GM12878 (cell line): ENCODE data around the gene RASAL2. TPM values are rescaled to one million over a fixed set of nuclear protein-coding genes. Genes with fewer than 3 reads are reported as not detected.

ENCODE experiments used
- ATAC-seq: fragments of 200-7000 bp; cut with Tn5 transposase; 3 replicates; pipeline ENCODE4 v1.9.1; 2020; ENCODE audit warnings: mild to moderate bottlenecking, moderate library complexity
- BruUV-seq: library from RNA; stranded (reverse); fragments of 400-500 nt; replicated peaks from 2 replicates; lab custom pipeline; 2021; lab: Mats Ljungman, UMichigan
- CTCF ChIA-PET: fragments of 300-600 bp; sonication (Branson Sonifier 250); formaldehyde crosslinking; extraction: SDS; loops from one replicate; lab custom pipeline; 2021; ENCODE audit warnings: inconsistent platforms; lab: Yijun Ruan, JAX
- POLR2A ChIA-PET: fragments of 350-600 bp; formaldehyde crosslinking; extraction: SDS; loops from one replicate; lab custom pipeline; 2021; ENCODE audit warnings: inconsistent platforms; lab: Charles Lee
- RAD21 ChIA-PET: fragments of 300-600 bp; sonication (Branson Sonifier 250); formaldehyde crosslinking; loops from one replicate; lab custom pipeline; 2023; ENCODE audit warnings: antibody characterized with exemption; ENCODE audit not compliant: unreplicated experiment; lab: Charles Lee
- SMC1A ChIA-PET: fragments of 300-600 bp; sonication (Branson Sonifier 250); formaldehyde crosslinking; loops from one replicate; lab custom pipeline; 2023; ENCODE audit not compliant: unreplicated experiment, uncharacterized antibody; lab: Charles Lee
- DNase-seq: peaks from one replicate; pipeline ENCODE4 v3.0.0-alpha.2; 2011; ENCODE audit warnings: low read depth, low spot score
- FAIRE-seq: peaks from 3 replicates; lab custom pipeline; 2011; peaks lifted over from hg19 to GRCh38; lab: Jason Lieb, UNC
- H2AFZ ChIP-seq: 2 replicates; pipeline ENCODE4 v1.6.0; 2011; ENCODE audit warnings: low read depth, low read length, control low read depth; ENCODE audit not compliant: control insufficient read depth
- H3K27ac ChIP-seq: 2 replicates; pipeline ENCODE4 v1.5.1; 2011; ENCODE audit warnings: control low read depth; ENCODE audit not compliant: control insufficient read depth, insufficient read depth
- H3K27me3 ChIP-seq, 2 experiments: replicated peaks in 1 of 2; 2 replicates each; pipeline versions ENCODE4 v1.6.0 to v1.6.1; 2011; ENCODE audit warnings: low read length in 1 of 2; ENCODE audit not compliant: control insufficient read depth in 2 of 2, insufficient read depth in 2 of 2
- H3K36me3 ChIP-seq, 2 experiments: 2 replicates each; pipeline ENCODE4 v1.5.1; 2011; ENCODE audit warnings: low read length in 1 of 2; ENCODE audit not compliant: control insufficient read depth in 2 of 2, insufficient read depth in 2 of 2
- H3K4me1 ChIP-seq: 2 replicates; pipeline ENCODE4 v1.6.1; 2011; ENCODE audit warnings: mild to moderate bottlenecking, low read length, moderate library complexity, mixed read lengths; ENCODE audit not compliant: control insufficient read depth, insufficient read depth
- H3K4me2 ChIP-seq: 2 replicates; pipeline ENCODE4 v1.6.0; 2011; ENCODE audit warnings: control low read depth; ENCODE audit not compliant: control insufficient read depth, insufficient read depth
- H3K4me3 ChIP-seq: fragments of 200-600 bp; sonication (generic); 2 replicates; pipeline ENCODE4 v1.5.1; 2016
- H3K79me2 ChIP-seq: 2 replicates; pipeline ENCODE4 v1.6.0; 2011; ENCODE audit warnings: low read length; ENCODE audit not compliant: control insufficient read depth, insufficient read depth
- H3K9ac ChIP-seq: 2 replicates; pipeline ENCODE4 v1.8.0; 2011; ENCODE audit warnings: low read length, control low read depth, mixed read lengths; ENCODE audit not compliant: control insufficient read depth, insufficient read depth
- H3K9me3 ChIP-seq: replicated peaks from 3 replicates; pipeline ENCODE4 v1.5.1; 2011; ENCODE audit warnings: mild to moderate bottlenecking, low read length; ENCODE audit not compliant: control insufficient read depth, insufficient read depth
- H4K20me1 ChIP-seq: 2 replicates; pipeline ENCODE4 v1.6.0; 2011; ENCODE audit not compliant: control insufficient read depth, insufficient read depth
- CEBPB ChIP-seq, 2 experiments: fragments of 150-350 bp in 1 of 2; IDR thresholded peaks; 2 replicates each; pipeline ENCODE4 v1.6.1; 2012 to 2014; ENCODE audit warnings: low read depth in 2 of 2, low read length in 2 of 2, borderline replicate concordance in 1 of 2, inconsistent platforms in 1 of 2
- CTCF ChIP-seq, 3 experiments: IDR thresholded peaks in 2 of 3; conservative IDR thresholded peaks in 1 of 3; 2 replicates each; pipeline ENCODE4 v1.5.1; 2011; ENCODE audit warnings: low read depth in 3 of 3, low read length in 3 of 3, mild to moderate bottlenecking in 3 of 3, control low read depth in 2 of 3, moderate library complexity in 2 of 3, inconsistent platforms in 1 of 3, mixed read lengths in 1 of 3; ENCODE audit not compliant: control insufficient read depth in 2 of 3, insufficient read depth in 1 of 3; ENCODE audit errors: extremely low read depth in 1 of 3
- PBX3 ChIP-seq: IDR thresholded peaks from 2 replicates; pipeline ENCODE4 v1.6.1; 2011; ENCODE audit warnings: mild to moderate bottlenecking, low read depth, low read length, moderate library complexity; ENCODE audit not compliant: insufficient replicate concordance
- SMC3 ChIP-seq: IDR thresholded peaks from 2 replicates; pipeline ENCODE4 v1.6.1; 2011; ENCODE audit warnings: low read length, improper control_type of control experiment, borderline replicate concordance
- WGBS: methylation state at CpG from one replicate; pipeline ENCODE4 v1.1.6; 2016; ENCODE audit warnings: low lambda C conversion rate; ENCODE audit not compliant: insufficient replicate concordance, insufficient coverage; ENCODE audit errors: missing lambda C conversion rate; 5-methylcytosine and 5-hydroxymethylcytosine counted together
- in situ Hi-C: fragments of 300-500 bp; cut with MboI; formaldehyde crosslinking; loops from 9 replicates; pipeline ENCODE4 v1.14.3; 2018; ENCODE audit warnings: mixed read lengths
- intact Hi-C: fragments of 100-400 bp; cut with micrococcal nuclease; formaldehyde crosslinking; loops from one replicate; pipeline ENCODE4 v1.14.2; 2022; ENCODE audit not compliant: unreplicated experiment
- polyA plus RNA-seq, 11 experiments: library from polyadenylated mRNA; depleted of rRNA in 4 of 11; unstranded in 6 of 11; stranded (reverse) in 5 of 11; fragments of >200 nt; fragmentation: Nextera tagmentation in 4 of 11; fragmentation: Illumina TruSeq in 1 of 11; extraction: Ambion mirVana in 4 of 11; extraction: Trizol in 1 of 11; gene quantifications; 1 replicate in 1 of 11; 2 replicates in 10 of 11; pipeline versions ENCODE4 v1.2.1 to v1.2.3, GENCODE V29; 2011 to 2016; ENCODE audit warnings: inconsistent platforms in 2 of 11, missing spikeins in 2 of 11, low read depth in 1 of 11
- total RNA-seq, 4 experiments: library from RNA; depleted of rRNA in 3 of 4; stranded (reverse); fragments of >200 nt in 3 of 4; fragmentation: Illumina TruSeq in 1 of 4; extraction: Trizol in 1 of 4; gene quantifications; 2 replicates each; pipeline versions ENCODE4 v1.2.1 to v1.2.3, GENCODE V29; 2013 to 2021

Gene RASAL2
- total and polyA plus RNA-seq, 10 of the 15 experiments (the other 5 are each of a cell fraction or from before 2014, with no cell fraction given): 0.02 to 6.9 (median 0.17) TPM; not detected in 1

- intact Hi-C loops: no loop called here
- DNase-seq (no peak), FAIRE-seq (no peak), ATAC-seq (no peak)
- RAD21 ChIA-PET: interaction anchor here (1.3 to 3.2 kb wide), 3 partner anchors 140 to 189 kb away, joined by 4 to 19 read pairs (median 8); no protein-coding TSS in a partner anchor
- Histone ChIP-seq H3K36me3 (no peaks in the 10 kb centered on the region), H4K20me1 (no peaks in the 10 kb centered on the region), H3K4me3 (no peak overlapping the region), H3K9ac (no peak overlapping the region), H3K27ac (no peak overlapping the region), H3K9me3 (no peaks in the 10 kb centered on the region), H2AFZ (no peak overlapping the region), H3K4me2 (no peak overlapping the region), H3K79me2 (no peaks in the 10 kb centered on the region), H3K27me3 (no peaks in the 10 kb centered on the region), H3K4me1 (no peaks in the 10 kb centered on the region)
- TF ChIP-seq SMC3: no peak
- no peak for TF ChIP-seq CEBPB (IDR thresholded peaks at IDR 0.05; ENCODE audit: borderline replicate concordance in 1 of 2, low read depth in 2 of 2, low read length in 2 of 2)
- TF ChIP-seq PBX3: no peak
- peak in 1 of 3 experiments; percentile 26; a peak in 2 of 6 replicates for TF ChIP-seq CTCF (IDR thresholded peaks at IDR 0.05 in 2 of 3, conservative IDR thresholded peaks at IDR 0.05 in 1 of 3; ENCODE audit: control insufficient read depth in 2 of 3, extremely low read depth in 1 of 3, insufficient read depth in 1 of 3, low read depth in 3 of 3, low read length in 3 of 3)
- BruUV-seq: no TSS peak
- WGBS: 50% methylated on average over 11 of the region's 11 CpGs
- CTCF ChIA-PET: interaction anchor here (0.8 to 11.2 kb wide), 21 partner anchors 11 to 503 kb away, joined by 3 to 187 read pairs (median 6); no protein-coding TSS in a partner anchor
- in situ Hi-C loops: loop anchor here (5.0 kb wide), 1 partner anchor 188 kb away; no protein-coding TSS in a partner anchor
- POLR2A ChIA-PET: no interaction called here
- SMC1A ChIA-PET: interaction anchor here (1.1 to 7.4 kb wide), 5 partner anchors 125 to 200 kb away, joined by 3 to 73 read pairs (median 12); no protein-coding TSS in a partner anchor
These were observed 406.3 kb downstream of the RASAL2 start for GRCh38 chr1:178500091-178500770.
